Measurements from ENCODE around the gene ARHGAP24. TPM values are rescaled to one million over a fixed set of nuclear protein-coding genes. Genes with fewer than 3 reads are reported as not detected.

The ARHGAP24 gene
- total and polyA plus RNA-seq, 10 of the 15 experiments (the other 5 are each of a cell fraction or from before 2014, with no cell fraction given): 0.10 to 4.2 (median 0.52) TPM

- no peak for TF ChIP-seq STAT1 (conservative IDR thresholded peaks at IDR 0.05)
- TF ChIP-seq IKZF1 (conservative IDR thresholded peaks at IDR 0.05): 0 out of 2 replicates have a peak, but pooled peaks have one; percentile 16
- TF ChIP-seq CHD2 (IDR thresholded peaks at IDR 0.05; ENCODE audit: borderline replicate concordance, low read depth, low read length): no peak
- TF ChIP-seq NFIC (IDR thresholded peaks at IDR 0.05; ENCODE audit: low read depth, low read length): no peak
- no peak for TF ChIP-seq IRF4 (IDR thresholded peaks at IDR 0.05; ENCODE audit: low read depth, low read length)
- TF ChIP-seq ETV6 (conservative IDR thresholded peaks at IDR 0.05 in 1 of 2, IDR thresholded peaks at IDR 0.05 in 1 of 2; ENCODE audit: borderline replicate concordance in 1 of 2, low read depth in 1 of 2): no peak
- TF ChIP-seq YY1 (IDR thresholded peaks at IDR 0.05; ENCODE audit: low read depth, low read length): no peak
- no peak for TF ChIP-seq NKRF (conservative IDR thresholded peaks at IDR 0.05)
- no peak for TF ChIP-seq ASH2L (IDR thresholded peaks at IDR 0.05; ENCODE audit: borderline replicate concordance, low read depth)
- peak in 1 of 2 experiments; percentile 28; a peak in 1 of 4 replicates for TF ChIP-seq IKZF2 (IDR thresholded peaks at IDR 0.05)
- TF ChIP-seq TCF7 (IDR thresholded peaks at IDR 0.05; ENCODE audit: borderline replicate concordance): no peak
- TF ChIP-seq SRF (IDR thresholded peaks at IDR 0.05; ENCODE audit: low read depth in 2 of 2, low read length in 2 of 2): no peak
- TF ChIP-seq BACH1 (IDR thresholded peaks at IDR 0.05; ENCODE audit: borderline replicate concordance): no peak
These were observed 7.2 kb downstream of the ARHGAP24 start (continued) for GRCh38 chr4:85482010-85482738.
